ENCODE data around the gene RBM4.
"Not testable (repeated sequence)": the region's sequence is repeated elsewhere in the genome, so short reads cannot be mapped to it uniquely, and the experiment has no call there.

The RBM4 gene

DNA sequence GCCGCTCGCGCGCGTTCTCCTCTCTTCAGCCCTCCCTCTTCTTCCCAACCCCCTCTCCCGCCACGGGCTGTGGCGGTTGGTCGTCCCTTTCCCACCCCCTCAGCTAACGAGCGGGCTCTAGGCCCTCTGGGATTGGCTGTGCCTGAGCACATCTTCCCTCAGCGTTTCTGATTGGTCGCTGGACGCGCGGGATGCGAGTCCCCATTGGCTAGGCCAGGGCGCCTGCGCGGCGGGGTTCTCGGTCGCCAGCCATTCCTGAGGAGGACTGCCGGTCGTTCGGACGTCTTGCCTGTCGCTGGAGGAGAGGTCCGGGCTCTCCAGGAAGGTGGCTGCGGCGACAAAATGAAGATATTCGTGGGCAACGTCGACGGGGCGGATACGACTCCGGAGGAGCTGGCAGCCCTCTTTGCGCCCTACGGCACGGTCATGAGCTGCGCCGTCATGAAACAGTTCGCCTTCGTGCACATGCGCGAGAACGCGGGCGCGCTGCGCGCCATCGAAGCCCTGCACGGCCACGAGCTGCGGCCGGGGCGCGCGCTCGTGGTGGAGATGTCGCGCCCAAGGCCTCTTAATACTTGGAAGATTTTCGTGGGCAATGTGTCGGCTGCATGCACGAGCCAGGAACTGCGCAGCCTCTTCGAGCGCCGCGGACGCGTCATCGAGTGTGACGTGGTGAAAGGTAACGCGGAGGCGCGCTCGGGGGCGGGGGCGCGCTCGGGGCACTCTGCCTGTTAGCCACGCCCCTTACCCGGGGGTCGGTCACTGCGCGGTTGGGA, 21.9 kb upstream of the RBM4 start, which contains the start of gene RBM14:
Gene RBM14, plus strand, starts transcription at position 252 of the 776 bp plus-strand sequence. Its CDS starts 91 bp downstream, at position 343.
- DNase-seq (ENCODE audit: low spot score): peak; percentile 100

DNA sequence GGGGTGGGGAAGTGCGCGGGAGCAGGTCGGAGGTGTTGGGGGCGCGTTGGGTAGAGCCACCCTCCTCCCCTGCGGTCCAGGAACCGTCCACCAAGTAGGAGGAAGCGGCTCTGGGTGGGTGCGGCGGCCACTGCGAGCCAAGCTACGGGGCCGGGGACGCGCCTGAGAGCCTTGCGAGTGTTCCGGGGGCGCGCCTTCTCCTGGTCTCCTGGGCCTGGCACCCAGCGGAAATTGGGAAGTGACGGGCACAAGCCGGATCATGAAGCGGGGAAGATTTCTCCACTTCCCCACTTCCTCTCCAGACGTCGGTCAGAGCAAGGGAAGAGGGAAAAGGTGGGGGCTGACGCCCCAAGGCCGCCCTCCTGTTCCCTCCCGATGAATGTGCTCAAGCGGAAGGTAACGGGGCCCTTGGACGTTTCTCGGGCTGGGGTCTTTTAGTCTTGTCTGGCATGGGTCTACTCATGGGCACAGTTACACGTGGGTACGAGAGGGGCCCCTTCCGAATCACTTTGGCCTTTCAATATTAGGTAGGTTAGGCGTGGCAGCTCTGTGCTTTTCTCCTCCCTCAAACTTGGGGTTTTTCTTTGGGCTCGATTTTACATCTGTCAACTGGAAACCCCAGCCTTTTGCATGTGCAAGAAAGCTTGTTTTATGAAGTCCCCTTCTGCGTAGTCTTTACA, 21.2 kb upstream of the RBM4 start:
- no peak for DNase-seq (ENCODE audit: low spot score)

DNA sequence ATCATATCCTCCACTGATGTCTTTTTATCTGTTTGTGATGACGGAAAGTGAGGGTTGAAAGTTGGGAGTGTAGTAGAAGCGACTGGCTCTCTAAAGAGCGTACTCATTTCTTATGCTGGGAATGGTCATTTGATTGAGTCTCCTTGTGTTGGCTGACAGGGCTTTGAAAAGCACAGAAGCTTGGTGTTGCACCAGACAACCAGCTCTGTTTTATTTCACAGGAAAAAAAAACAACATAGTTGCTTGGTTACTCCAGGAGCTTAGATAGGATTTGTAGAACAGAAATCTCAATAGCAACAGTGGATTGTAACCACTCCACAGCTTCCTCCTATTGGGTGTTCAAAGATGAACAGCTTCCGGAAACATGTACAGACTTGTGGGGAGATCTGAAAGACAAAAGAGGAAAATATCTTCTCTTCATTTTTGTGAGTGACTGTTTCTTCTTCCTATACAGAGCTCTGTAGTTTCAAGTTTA, 19.4 kb upstream of the RBM4 start:
- DNase-seq (ENCODE audit: low spot score): no peak

GRCh38 chr11:66624450-66624849, 14.1 kb upstream of the RBM4 start:
- no peak for DNase-seq (ENCODE audit: low spot score)

- DNase-seq (ENCODE audit: low spot score): no peak
These were observed 13.3 kb upstream of the RBM4 start for GRCh38 chr11:66625041-66625751.

DNA sequence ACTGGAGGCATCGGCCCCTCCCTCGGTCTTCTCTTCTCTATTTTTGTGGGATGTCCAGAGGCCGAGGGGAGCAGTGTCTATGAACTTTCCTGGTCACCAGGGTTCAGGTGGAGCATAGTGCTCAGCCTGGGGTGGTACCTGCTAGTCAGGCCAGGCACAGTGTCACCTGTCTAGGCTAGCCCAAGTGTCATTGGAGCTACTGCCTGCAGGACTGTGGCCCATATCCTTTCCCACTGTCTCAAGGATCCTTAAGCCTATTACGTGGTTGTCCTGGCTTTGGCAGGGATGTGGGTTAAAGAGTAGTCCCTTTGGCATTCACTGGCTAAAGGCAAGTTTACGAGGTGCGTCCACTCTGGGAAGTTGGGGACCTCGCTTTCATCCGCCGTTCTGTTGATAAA, 12.8 kb upstream of the RBM4 start:
- DNase-seq (ENCODE audit: low spot score): no peak

GRCh38 chr11:66626382-66626781, 12.1 kb upstream of the RBM4 start:
- no peak for DNase-seq (ENCODE audit: low spot score)

- no peak for DNase-seq (ENCODE audit: low spot score)
These were observed 11.6 kb upstream of the RBM4 start for GRCh38 chr11:66626926-66627325.

DNA sequence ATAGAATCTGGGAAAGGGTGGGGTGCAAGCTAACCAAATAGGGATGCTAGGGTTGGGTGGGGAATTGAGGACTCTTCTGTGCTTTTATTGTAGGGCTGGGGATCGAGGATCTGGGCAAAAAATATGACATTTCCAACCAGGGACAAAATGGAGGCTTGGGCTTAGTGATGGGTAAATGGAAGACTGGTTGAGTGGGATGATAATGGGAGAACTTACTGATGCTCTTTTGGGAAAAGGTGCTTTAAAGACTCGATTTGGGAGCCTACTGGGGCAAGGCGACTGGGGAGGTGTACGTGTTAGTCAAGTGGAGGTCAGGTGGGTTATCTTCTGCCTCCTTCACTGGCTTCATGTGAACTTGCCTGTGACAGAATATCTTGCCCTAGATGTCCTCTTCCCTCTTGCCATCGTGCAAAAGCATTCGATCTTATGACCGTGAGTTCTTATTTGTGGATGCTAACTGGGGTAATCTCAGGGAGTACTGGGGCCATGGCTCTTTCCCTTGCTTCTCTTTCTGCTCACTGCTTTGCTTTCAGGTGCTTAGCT, 10.4 kb upstream of the RBM4 start:
- no peak for DNase-seq (ENCODE audit: low spot score)

DNA sequence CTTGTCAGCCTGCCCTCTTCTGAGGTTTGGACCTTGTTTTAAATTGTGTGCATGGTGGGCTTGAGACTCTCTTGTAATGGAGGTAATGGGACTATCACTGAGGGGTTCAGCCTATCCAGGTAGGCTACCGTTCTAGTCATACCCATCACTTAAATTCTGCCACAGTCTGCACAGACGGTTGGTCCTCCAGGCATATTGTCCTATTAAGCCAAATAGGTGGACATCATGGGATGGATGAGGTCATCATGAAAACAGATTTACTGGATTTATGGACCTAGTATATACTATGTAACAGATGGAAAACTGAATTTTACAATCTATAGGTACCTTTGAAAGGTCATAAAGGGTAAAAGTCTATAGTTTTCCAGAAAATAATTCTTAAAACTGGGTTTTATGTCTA, 9.1 kb upstream of the RBM4 start:
- DNase-seq (ENCODE audit: low spot score): no peak

GRCh38 chr11:66631883-66632282, 6.6 kb upstream of the RBM4 start:
- DNase-seq (ENCODE audit: low spot score): no peak

DNA sequence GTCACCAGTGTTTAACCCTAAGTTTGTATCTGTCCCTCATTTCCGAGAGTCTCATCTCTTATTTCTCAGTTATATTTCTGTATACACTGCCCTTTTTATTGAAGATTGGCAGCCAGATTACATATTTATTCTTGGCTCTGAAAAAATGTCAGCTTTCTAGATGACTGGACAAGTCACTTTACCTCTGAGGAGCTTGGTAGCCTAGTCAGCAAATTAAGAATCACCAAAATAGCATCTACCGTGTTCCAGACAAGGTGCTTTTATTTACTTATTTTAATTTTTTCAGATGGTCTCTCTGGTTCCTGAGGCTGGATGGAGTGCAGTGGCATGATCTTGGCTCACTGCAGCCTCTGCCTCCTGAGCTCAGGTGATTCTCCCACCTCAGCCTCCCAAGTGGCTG, 5.6 kb upstream of the RBM4 start:
- no peak for DNase-seq (ENCODE audit: low spot score)

- DNase-seq (ENCODE audit: low spot score): no peak
These were observed 2.1 kb upstream of the RBM4 start for GRCh38 chr11:66636411-66636810.

DNA sequence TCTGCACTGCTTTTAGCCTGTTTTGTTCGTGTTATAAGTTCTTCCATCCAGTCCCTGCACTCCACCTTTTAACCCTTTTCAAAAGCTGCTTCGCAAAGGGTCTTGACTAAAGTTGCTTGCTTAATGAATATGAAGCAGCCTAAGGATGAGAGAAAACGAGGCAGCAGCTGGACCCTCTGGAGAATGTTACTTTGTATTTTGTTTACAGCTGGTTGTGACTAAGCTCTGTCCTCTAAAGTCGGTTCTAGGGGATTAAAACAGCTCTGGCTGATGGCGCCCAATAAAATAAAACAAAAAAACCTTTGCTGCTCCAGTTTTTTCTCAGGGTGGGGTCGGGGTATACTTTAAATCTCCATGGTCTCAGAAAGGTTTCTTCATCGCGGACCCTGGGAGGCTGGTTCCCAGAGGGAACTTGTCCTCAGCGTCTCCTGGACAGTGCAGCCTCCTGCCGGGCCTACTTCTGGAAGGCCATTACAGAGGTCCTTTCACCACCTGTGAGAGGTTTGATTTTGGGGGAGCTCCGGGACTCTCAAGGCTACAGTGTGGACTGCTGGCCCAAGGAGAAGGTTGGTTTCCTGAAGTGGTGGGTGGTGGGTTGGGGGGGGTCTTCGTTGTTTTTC, 836 bp upstream of the RBM4 start:
- DNase-seq (ENCODE audit: low spot score): no peak

DNA sequence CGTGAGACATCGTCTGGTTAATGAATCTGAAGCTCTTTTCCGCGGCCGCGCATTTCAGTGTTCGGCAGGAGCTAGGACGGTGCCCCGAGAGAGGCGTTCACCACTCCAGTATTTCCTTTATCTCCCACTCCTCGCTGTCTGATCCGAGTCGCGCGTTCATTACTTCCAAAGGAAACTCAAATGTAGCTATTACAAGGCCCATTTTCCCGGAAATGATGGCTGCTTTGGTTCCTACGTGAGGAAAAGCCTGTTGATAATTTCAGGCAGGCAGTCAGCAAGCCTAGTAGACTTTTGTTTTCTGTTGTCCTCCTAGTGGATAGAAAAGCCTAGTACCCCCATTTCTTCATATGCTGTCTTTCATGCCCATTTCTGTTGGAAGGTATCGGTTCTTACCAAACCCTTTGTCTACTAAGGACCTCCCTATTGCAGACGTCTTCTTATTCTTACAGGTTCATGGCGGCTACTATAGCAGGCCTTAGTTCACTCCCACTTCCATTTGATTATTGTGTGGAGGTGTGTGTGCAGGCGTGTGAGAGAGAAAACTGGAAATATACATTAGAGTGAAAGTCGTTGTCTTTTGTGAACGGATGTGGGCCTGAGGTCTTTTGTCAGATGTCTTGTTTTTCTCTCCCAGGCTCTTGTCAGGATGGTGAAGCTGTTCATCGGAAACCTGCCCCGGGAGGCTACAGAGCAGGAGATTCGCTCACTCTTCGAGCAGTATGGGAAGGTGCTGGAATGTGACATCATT, 737 bp downstream of the RBM4 start:
- DNase-seq (ENCODE audit: low spot score): no peak

DNA sequence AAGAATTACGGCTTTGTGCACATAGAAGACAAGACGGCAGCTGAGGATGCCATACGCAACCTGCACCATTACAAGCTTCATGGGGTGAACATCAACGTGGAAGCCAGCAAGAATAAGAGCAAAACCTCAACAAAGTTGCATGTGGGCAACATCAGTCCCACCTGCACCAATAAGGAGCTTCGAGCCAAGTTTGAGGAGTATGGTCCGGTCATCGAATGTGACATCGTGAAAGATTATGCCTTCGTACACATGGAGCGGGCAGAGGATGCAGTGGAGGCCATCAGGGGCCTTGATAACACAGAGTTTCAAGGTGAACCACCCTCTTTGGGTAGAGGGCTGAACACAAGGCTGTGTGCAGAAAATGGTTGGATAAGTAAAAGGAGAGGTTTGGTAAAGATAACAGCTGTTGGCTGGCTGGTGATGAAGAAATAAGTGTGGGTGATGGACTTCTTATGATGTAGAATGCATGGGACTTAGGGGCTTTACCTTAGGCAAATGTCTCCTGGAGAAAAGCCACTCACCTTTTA, 1.4 kb downstream of the RBM4 start:
- not testable (repeated sequence) for DNase-seq (ENCODE audit: low spot score)

DNA sequence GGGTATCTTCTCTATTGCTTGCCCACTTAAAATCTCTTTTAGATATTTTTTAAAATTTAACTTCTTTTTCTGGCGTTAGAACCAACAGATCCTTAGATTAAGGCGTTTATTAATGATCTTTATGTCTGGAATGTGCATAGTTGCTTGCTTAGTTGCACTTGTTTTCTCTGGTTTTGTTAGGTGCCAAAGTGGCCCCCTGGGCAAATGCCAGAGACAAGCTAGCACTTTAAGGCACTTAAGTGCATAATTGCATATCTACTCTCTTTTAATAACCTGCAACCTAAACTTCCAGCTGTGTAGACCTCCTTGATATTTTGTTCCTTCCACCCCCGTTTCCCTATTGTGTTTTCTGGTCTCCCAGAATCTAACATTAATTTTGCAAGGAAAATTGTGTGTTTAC, 3.3 kb downstream of the RBM4 start:
- DNase-seq (ENCODE audit: low spot score): no peak

GRCh38 chr11:66643745-66644437, 5.4 kb downstream of the RBM4 start:
- DNase-seq (ENCODE audit: low spot score): no peak

GRCh38 chr11:66646828-66647227, 8.3 kb downstream of the RBM4 start:
- DNase-seq (ENCODE audit: low spot score): no peak

- DNase-seq (ENCODE audit: low spot score): no peak
These were observed 11.4 kb downstream of the RBM4 start for GRCh38 chr11:66649903-66650302.

DNA sequence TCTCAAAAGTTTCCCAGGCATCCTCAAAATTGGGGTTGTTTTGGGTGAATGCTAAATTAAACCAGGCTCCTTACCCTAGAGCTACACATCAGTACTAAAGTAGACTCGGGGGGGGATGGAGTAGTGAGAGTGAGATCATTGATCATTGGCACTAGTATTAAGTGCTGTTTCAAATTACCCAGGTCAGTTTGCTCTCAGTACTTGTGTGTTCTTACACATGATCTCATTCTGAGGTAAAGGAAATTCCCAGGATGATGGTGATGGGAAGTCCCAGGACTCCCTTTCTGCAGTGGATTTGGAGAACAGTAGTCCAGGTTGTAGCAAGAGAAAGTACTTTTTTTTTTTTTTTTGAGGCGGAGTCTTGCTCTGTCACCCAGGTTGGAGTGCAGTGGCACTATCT, 12.5 kb downstream of the RBM4 start:
- DNase-seq (ENCODE audit: low spot score): no peak

All from germinal center (tissue), 1 donor.